Effector memory CD4-positive, alpha-beta T cell (primary cell): ENCODE measurements around the gene TES.
A peak's percentile ranks its signal among the peaks of the same experiment; 100 is the strongest.

ENCODE experiments used
- DNase-seq, 3 donors: peaks; one replicate each; pipeline ENCODE4 v3.0.0-alpha.2; 2020
- H3K27ac ChIP-seq: 2 replicates; pipeline ENCODE4 v1.7.0; 2013; ENCODE audit warnings: mild to moderate bottlenecking, low read length, moderate library complexity; ENCODE audit not compliant: insufficient read depth, poor library complexity, severe bottlenecking
- H3K27me3 ChIP-seq: replicated peaks from 2 replicates; pipeline ENCODE4 v1.7.0; 2013; ENCODE audit warnings: mild to moderate bottlenecking, low read length; ENCODE audit not compliant: insufficient read depth, control insufficient read depth, poor library complexity, severe bottlenecking
- H3K36me3 ChIP-seq: 2 replicates; pipeline ENCODE4 v1.7.0; 2013; ENCODE audit warnings: mild to moderate bottlenecking, low read length, moderate library complexity; ENCODE audit not compliant: control insufficient read depth, insufficient read depth
- H3K4me1 ChIP-seq: 2 replicates; pipeline ENCODE4 v1.7.0; 2013; ENCODE audit warnings: low read length, mild to moderate bottlenecking; ENCODE audit not compliant: control insufficient read depth, insufficient read depth, poor library complexity, severe bottlenecking
- H3K4me3 ChIP-seq: 2 replicates; pipeline ENCODE4 v1.7.0; 2013; ENCODE audit warnings: low read length, low read depth, mild to moderate bottlenecking; ENCODE audit not compliant: insufficient read depth, poor library complexity, severe bottlenecking
- H3K9me3 ChIP-seq: 2 replicates; pipeline ENCODE4 v1.7.0; 2013; ENCODE audit warnings: mild to moderate bottlenecking, low read length, moderate library complexity; ENCODE audit not compliant: control insufficient read depth

The TES gene

DNA sequence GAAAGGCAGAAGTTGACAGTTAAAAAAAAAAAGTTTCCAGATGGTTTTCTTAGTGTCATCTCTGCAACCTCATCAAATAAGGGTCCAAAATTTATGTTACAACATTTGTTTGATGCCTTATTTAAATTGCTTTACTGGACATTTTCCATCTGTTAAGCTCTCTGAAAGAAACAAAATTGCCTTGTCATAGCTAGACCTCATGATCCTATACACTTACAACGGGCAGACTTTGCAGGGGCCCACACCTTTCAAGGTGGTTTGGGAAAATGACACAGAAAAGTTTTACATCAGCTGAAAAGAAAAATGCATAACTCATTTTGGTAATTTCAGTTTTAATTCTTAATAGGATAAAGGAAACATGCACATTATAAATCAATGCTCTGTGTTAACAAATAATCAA, 1.4 kb upstream of the TES start:
- peaks cover 4% of the 10 kb centered on the region for H3K4me1 ChIP-seq
- H3K4me3 ChIP-seq: no peak overlapping the region
- H3K27ac ChIP-seq: no peak overlapping the region
- DNase-seq: no peak
- H3K36me3 ChIP-seq: no peaks in the 10 kb centered on the region
- no peaks in the 10 kb centered on the region for H3K27me3 ChIP-seq
- no peaks in the 10 kb centered on the region for H3K9me3 ChIP-seq

DNA sequence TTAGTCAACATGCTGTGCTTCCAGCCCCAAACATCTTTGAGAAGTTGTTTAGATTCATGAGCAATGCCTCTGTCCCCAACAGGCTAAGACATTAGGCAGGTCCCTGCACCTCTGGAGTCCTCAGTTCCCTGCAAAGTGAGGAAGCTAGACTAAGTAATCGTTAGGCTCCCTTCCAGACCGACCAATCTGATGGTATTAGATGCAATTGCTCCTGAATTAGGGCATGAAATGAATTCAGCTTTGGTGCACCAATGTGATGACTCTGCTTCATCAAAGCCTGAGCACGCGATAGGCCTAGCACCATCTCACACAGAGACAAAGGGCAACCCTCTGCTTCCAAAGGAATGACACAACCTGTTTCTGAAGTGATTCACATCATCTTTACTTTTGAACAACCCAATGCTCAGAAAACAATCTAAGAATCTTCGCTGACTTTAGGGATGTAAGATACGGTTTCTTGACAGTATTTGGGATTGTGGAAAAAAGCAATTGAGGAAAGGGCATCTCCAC, 723 bp upstream of the TES start:
- H3K4me1 ChIP-seq: peaks cover 11% of the 10 kb centered on the region
- H3K27ac ChIP-seq: peak overlapping the region; percentile 87
- H3K36me3 ChIP-seq: no peaks in the 10 kb centered on the region
- H3K4me3 ChIP-seq: peak overlapping the region; percentile 74
- H3K9me3 ChIP-seq: no peaks in the 10 kb centered on the region
- no peaks in the 10 kb centered on the region for H3K27me3 ChIP-seq
- peak in 1 of 3 donors; percentile 5 for DNase-seq

DNA sequence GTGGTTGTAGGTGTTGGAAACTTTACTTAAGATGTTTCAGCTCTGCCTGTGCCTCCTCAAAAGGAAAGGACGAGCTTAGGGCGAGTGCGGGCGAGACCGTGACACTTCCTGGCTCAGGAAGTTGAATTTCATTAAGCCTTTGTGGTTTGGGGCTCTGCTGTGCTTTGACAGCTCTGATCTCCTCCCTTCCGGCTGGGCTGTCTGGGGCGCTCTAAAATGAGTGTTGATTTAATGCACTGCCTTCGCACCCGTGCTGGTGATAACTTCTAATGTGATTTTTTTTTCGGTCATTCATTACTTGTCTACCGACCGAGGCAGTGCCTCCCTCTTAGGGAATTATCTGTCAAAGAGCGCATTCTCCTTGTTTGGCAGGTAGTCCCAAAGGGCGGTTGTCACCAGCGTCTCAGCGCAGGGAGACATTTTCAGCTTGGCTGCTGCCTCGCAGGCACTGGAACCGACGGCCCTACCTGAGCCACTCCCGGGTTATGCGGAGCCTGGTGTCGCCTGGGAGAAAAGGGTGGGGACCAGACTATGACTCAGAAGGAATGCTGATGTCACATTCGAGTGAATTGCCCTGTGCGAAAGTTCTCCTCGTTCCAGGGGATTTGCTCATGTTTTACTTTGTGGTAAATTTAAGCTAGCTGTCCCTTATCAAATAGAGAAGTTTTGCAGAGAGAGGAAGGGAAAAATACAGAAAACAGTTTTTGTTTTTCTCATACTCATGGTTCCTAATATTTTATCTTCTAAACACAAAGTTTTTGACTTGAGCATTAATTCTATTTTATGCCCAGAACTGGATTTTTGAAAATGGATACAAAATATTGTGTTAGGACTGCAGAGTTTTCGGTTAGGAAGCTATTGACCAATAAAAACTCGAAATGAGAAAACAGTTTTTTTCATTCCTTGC, 920 bp downstream of the TES start:
- Histone ChIP-seq H3K9me3 (no peaks in the 10 kb centered on the region), H3K27me3 (no peaks in the 10 kb centered on the region), H3K4me3 (peak overlapping the region; percentile 74), H3K4me1 (peaks cover 23% of the 10 kb centered on the region), H3K27ac (peak overlapping the region; percentile 87), H3K36me3 (no peaks in the 10 kb centered on the region)
- peak; percentile 72 to 80 (median 74) for DNase-seq

DNA sequence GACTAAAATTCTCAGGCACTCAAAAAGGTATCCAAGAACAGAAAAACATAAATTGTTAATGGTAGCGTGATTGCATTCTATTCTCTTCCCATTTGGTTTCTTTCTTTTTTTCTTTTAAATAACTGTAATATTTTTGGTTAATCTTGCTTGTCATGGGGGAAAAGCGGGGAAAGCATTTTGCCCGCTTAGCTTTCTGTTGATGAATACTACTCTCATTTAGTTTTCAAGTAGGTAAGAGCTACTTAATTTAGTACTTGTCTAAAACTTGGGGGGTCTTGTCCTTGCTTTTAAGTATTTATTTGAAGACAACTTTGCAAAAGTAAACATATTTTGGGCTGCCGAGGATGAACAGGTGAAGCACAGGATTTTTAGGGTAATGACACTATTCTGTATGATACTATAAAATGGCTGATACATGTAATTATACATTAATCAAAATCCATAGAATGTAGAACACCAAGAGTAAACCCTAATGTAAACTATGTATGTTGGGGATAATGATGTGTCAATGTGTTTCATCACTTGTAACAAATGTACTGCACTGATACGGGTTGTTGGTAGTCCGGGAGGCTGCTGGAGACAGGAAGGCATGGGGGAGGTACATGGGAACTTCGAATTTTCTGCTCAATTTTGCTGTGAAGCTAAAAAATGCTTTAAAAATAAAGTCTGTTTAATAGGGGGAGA, 1.7 kb downstream of the TES start:
- Histone ChIP-seq H3K27me3 (no peaks in the 10 kb centered on the region), H3K4me1 (peaks cover 28% of the 10 kb centered on the region), H3K27ac (peak overlapping the region; percentile 87), H3K36me3 (no peaks in the 10 kb centered on the region), H3K9me3 (no peaks in the 10 kb centered on the region), H3K4me3 (peak overlapping the region; percentile 74)
- DNase-seq: no peak

DNA sequence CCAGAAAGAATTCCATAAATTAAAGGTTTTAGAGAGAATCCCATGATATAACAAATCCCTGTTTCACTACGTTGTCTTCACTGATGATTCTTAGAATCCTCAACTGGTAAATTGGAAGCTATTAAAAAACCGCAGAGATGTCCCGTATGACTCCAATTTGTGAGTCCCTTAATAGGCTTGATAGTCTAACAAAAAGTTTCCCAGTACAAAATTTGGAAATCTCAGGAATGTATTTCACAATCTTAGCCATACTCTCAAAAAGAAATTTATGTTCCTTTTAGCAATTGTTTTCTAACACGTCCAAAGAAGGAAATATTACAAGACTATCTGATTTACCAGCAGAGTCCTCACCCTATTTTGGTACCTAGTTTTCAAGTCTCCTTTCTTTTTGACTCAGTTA, 2.5 kb downstream of the TES start:
- Histone ChIP-seq H3K4me3 (peak overlapping the region; percentile 74), H3K4me1 (peaks cover 34% of the 10 kb centered on the region), H3K27me3 (no peaks in the 10 kb centered on the region), H3K36me3 (no peaks in the 10 kb centered on the region), H3K27ac (peak overlapping the region; percentile 87), H3K9me3 (no peaks in the 10 kb centered on the region)
- no peak for DNase-seq

DNA sequence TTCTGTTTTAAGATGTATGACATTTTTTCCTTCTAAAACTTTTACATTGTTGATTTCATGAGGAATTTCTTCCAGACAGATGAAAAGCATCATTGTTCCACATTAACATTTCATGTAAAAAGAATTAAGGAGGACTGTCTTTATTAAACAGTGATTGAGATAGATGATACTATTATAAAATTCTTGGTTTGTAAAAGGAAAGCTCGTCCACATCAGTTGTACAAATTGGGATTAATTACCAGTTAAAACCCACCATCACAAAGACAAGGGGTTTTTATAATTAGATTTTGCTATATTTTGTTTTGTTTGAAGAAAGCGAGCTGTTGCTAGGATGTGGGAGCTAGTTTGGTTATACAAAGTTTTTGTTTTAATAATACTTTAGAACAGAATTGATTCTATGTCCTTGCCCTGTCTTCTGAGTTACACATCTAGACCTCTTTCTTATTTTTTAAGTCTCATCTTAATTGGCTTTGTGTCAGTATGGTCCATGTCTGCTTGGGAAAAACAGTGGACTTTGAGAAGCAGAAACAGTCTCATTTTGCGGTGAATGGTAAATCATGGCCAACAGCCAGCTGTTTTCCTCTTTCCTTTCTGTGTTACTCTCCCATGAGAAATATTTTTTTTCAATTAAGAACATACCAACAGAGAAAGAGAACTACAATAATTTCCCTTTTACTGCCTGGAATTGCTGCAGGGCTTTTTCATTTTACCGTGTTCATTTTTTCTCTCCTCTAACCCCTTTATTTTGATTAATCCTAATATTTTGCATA, 3.2 kb downstream of the TES start:
- Histone ChIP-seq H3K4me3 (peak overlapping the region; percentile 74), H3K4me1 (peaks cover 41% of the 10 kb centered on the region), H3K27me3 (no peaks in the 10 kb centered on the region), H3K9me3 (no peaks in the 10 kb centered on the region), H3K27ac (peak overlapping the region; percentile 87), H3K36me3 (no peaks in the 10 kb centered on the region)
- no peak for DNase-seq

DNA sequence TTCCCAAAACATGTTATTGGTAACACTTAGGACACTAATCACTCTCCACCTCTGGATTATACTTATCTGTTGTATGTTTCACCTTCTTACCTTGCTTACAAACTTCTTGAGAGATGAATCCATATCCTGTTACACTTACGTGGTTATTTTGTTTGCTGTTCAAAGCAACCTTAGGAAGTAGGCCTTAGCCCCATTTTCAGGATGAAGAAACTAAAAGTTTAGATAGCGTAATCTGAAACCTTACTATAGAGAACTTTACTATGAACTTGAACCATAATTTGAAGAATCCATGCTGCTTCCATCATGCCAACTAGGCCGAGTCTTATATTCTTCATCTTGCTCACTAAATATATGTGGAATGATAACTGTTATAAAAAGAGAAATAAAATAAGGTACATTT, 4.6 kb downstream of the TES start:
- H3K4me1 ChIP-seq: peaks cover 49% of the 10 kb centered on the region
- no peak for DNase-seq

DNA sequence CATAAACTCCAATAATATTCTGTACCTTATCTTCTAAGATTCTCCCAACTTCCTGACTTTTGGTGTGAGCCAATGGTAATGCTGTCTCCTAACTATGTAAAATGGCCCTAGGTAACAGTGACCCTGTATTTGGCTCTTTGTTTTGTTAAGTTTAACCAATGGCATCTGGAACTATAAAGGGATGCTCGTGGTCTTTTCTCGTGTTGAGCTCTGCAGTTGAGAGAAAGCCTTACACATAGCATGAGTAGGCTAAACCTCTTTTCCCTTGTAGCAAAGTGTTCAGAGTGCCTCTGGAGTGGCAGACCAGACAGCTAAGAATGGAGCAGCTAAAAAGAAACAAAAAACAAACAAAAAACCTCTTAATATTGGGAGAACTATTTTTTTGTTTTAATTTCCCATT, 5.2 kb downstream of the TES start:
- peak overlapping the region; percentile 3 for H3K27ac ChIP-seq
- no peak for DNase-seq
- H3K27me3 ChIP-seq: no peaks in the 10 kb centered on the region
- peaks cover 52% of the 10 kb centered on the region for H3K4me1 ChIP-seq
- H3K4me3 ChIP-seq: peak overlapping the region; percentile 0
- no peaks in the 10 kb centered on the region for H3K9me3 ChIP-seq
- no peaks in the 10 kb centered on the region for H3K36me3 ChIP-seq

More for the DNA sequence above, 4.6 kb downstream of the TES start:
- Histone ChIP-seq H3K27me3 (no peaks in the 10 kb centered on the region), H3K9me3 (no peaks in the 10 kb centered on the region), H3K27ac (no peak overlapping the region), H3K36me3 (no peaks in the 10 kb centered on the region), H3K4me3 (peak overlapping the region; percentile 0)

DNA sequence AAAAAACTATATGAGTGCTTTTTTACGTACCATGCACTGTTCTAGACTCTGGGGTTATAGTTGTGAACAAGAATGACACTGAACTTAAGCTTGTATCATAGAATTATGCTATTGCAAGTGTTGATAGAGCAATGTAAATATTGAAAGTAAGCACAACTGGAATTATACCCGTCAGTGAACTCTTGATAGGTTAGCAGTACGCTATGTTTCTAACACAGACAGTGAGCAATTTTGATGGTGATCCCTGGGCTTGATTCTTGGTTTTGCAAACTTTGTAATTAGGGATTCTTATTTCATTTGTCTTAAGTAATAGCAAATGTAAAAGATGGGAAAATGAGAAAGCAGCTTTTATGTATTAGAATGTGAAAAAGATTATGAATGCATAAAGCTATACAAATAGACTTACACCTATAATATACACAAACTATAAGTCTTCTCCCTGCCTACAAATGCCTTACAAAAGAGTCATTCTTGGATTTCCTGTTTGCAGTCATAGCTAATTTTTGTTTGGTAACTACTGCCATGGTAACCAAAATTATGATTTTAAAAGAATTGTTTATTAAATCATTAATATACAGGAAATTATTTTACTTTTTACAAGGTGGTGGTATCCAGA, 6.7 kb downstream of the TES start:
- Histone ChIP-seq H3K9me3 (no peaks in the 10 kb centered on the region), H3K4me3 (no peak overlapping the region), H3K36me3 (no peaks in the 10 kb centered on the region), H3K27me3 (no peaks in the 10 kb centered on the region), H3K4me1 (peaks cover 60% of the 10 kb centered on the region), H3K27ac (no peak overlapping the region)
- no peak for DNase-seq
